ENCODE data around the gene SRCAP. TPM values are rescaled to one million over a fixed set of nuclear protein-coding genes. Genes with fewer than 3 reads are reported as not detected.

SRCAP gene
- total and polyA plus RNA-seq, 2 of the 8 experiments (the other 6 are each of a cell fraction or from before 2014, with no cell fraction given) = 5.5 to 54.3 TPM

- no peak overlapping the region for H2BK15ac ChIP-seq (ENCODE audit: low read length)
- no peak overlapping the region for H4K5ac ChIP-seq (ENCODE audit: insufficient read length, low read depth, low read length)
- H3K23me2 ChIP-seq (ENCODE audit: low read depth, low read length) = no peaks in the 10 kb centered on the region
- DNase-seq (ENCODE audit: low read depth in 1 of 2, low spot score in 2 of 2) (no peak), FAIRE-seq (no peak)
- H3K14ac ChIP-seq (ENCODE audit: insufficient read length) = no peak overlapping the region
- H4K20me1 ChIP-seq (replicated peaks in 1 of 2; ENCODE audit: control insufficient read depth in 1 of 2, insufficient read depth in 2 of 2, low read length in 2 of 2) = peaks cover 7 to 19% of the 10 kb centered on the region in 2 experiments
- CTCF ChIA-PET (ENCODE audit: partially characterized antibody) = no interaction called here
- H3K23ac ChIP-seq (ENCODE audit: insufficient read length) = no peak overlapping the region
- no peak overlapping the region for H3K9ac ChIP-seq (replicated peaks in 1 of 4; ENCODE audit: extremely low read depth in 1 of 4, low read depth in 3 of 4, low read length in 3 of 4)
- no peak overlapping the region for H2AK5ac ChIP-seq (ENCODE audit: low read depth, low read length)
- H2BK20ac ChIP-seq (ENCODE audit: low read length) = no peak overlapping the region
- H3K18ac ChIP-seq (ENCODE audit: extremely low read depth, low read length) = no peak overlapping the region
- H4K8ac ChIP-seq (ENCODE audit: extremely low read depth, insufficient read depth, low read length) = no peak overlapping the region
- H2BK12ac ChIP-seq (ENCODE audit: low read depth, low read length) = no peak overlapping the region
- peaks cover 90 to 99% (median 97%) of the 10 kb centered on the region in 4 experiments for H3K27me3 ChIP-seq (replicated peaks in 1 of 4; ENCODE audit: control insufficient read depth in 3 of 4, extremely low read depth in 1 of 4, insufficient read depth in 3 of 4, low read length in 3 of 4)
- no peak overlapping the region for H3K4me2 ChIP-seq (ENCODE audit: insufficient read depth in 1 of 2, low read depth in 2 of 2, low read length in 2 of 2)
- no peak overlapping the region for H3K4ac ChIP-seq (replicated peaks; ENCODE audit: insufficient read length, low read depth, low read length)
- no peak overlapping the region for H2AFZ ChIP-seq (ENCODE audit: low read length)
- H2BK120ac ChIP-seq (replicated peaks; ENCODE audit: low read depth, low read length) = no peak overlapping the region
- H3K36me3 ChIP-seq (ENCODE audit: control insufficient read depth in 2 of 4, insufficient read depth in 4 of 4, low read length in 3 of 4) = no peaks in the 10 kb centered on the region
- TF ChIP-seq SIN3A (conservative IDR thresholded peaks at IDR 0.05 in 1 of 2, IDR thresholded peaks at IDR 0.05 in 1 of 2; ENCODE audit: low read depth in 1 of 2, low read length in 2 of 2) = no peak
- TF ChIP-seq SUZ12 (IDR thresholded peaks at IDR 0.05; ENCODE audit: low read length) = 0 out of 2 replicates have a peak, but pooled peaks have one; percentile 3
- no peak for TF ChIP-seq ATF2 (IDR thresholded peaks at IDR 0.05; ENCODE audit: low read length)
- no peak for TF ChIP-seq NANOG (IDR thresholded peaks at IDR 0.05; ENCODE audit: insufficient read depth, low read depth, low read length, poor library complexity, severe bottlenecking)
- H3K4me3 ChIP-seq (ENCODE audit: extremely low read depth in 1 of 4, insufficient read depth in 2 of 4, low read depth in 3 of 4, low read length in 4 of 4) = no peak overlapping the region
- H3K9me3 ChIP-seq (ENCODE audit: insufficient read depth in 2 of 2, low read depth in 1 of 2, low read length in 1 of 2) = no peaks in the 10 kb centered on the region; a peak in 1 of 4 replicates
- H2BK5ac ChIP-seq (ENCODE audit: low read depth, low read length) = no peak overlapping the region
- H3K79me2 ChIP-seq (ENCODE audit: control insufficient read depth in 1 of 2, insufficient read depth in 2 of 2, low read length in 2 of 2) = no peaks in the 10 kb centered on the region
- no peaks in the 10 kb centered on the region for H3K79me1 ChIP-seq (ENCODE audit: low read depth, low read length)
- POLR2A ChIA-PET (ENCODE audit: partially characterized antibody) = no interaction called here
- 80% methylated on average over 4 of the region's 4 CpGs; no CpG with 5 or more reads in 1 of the 2 experiments for WGBS, 2 experiments (ENCODE audit: extremely low coverage in 1 of 2, insufficient coverage in 1 of 2, insufficient read length in 1 of 2, insufficient replicate concordance in 2 of 2, low coverage in 1 of 2, low lambda C conversion rate in 2 of 2, missing lambda C conversion rate in 1 of 2)
- no peak overlapping the region for H3K56ac ChIP-seq (replicated peaks; ENCODE audit: insufficient read length, low read depth, low read length)
- H3K27ac ChIP-seq (ENCODE audit: low read depth, low read length) = no peak overlapping the region
- peaks cover 0 to 5% (median 3%) of the 10 kb centered on the region in 4 experiments; a peak in 6 of 7 replicates for H3K4me1 ChIP-seq (replicated peaks in 1 of 4; ENCODE audit: control insufficient read depth in 3 of 4, insufficient read depth in 4 of 4, low read length in 3 of 4)
- H4K91ac ChIP-seq (replicated peaks; ENCODE audit: insufficient read length, low read length) = no peak overlapping the region
Measured at GRCh38 chr16:30688701-30689100, 10.3 kb upstream of the SRCAP start.

Measured in H1 (cell line).